ENCODE data around the gene RSL1D1.

Gene RSL1D1

DNA sequence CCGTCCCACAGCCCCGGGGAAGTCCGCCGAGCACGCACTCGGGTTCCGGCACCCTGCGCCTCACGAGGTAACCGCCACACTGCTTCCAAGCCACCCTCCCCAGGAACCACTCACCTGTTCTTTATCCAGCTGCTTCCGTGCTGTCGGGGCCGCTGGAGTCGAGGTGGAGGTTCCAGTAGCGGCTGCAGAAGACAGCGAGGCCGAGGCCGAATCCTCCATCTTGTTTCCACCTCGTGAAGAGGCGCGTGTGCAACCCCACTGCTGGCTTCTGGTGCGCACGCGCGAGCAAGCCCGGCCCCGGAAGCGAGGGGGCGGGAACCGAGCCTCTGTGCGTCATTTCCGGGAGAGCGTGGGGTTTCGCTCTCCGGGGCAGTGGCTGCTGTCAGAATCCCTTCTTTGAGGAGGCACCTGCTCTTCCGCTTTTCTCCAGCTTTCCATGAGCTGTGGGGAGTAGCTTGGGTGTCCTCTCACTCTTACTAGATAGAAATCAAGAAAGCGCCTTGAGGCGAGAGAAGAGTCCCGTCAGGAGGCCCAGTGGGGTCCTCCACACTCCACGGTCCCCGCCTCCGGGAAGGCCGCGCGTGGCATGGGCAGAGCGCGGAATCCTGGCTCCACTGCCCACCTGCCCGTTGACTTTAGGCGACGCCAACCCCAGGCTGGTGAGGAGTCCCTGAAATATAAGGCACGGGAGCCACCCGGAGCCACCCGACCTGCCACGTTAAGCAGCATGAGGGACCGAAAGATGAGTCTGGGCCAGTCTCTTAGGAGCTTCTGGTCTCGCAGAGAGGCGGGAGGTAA lies at the start of gene RSL1D1:
Gene RSL1D1, minus strand, starts transcription at position 249 of the 798 bp plus-strand sequence. Its CDS starts 30 bp downstream, at position 219.
- DNase-seq, result peak; percentile 98

DNA sequence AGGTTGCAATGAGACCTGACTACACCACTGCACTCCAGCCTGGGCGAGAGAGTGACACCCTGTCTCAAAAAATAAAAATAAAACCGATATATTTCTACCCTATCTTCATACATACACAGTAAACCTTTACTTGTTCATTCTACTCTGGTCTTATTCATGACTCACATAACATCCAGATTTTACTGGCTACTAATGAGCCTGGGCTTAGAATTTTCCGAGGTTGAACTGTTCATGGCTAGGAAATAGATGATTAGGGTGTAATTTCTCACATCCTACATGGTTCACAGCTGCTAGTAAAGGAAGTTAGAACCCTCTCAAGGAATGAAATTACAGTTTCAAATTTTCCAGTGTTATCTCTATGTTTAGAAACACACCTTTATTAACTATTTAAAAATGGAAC lies 49.7 kb upstream of the RSL1D1 start:
- no peak for DNase-seq

DNA sequence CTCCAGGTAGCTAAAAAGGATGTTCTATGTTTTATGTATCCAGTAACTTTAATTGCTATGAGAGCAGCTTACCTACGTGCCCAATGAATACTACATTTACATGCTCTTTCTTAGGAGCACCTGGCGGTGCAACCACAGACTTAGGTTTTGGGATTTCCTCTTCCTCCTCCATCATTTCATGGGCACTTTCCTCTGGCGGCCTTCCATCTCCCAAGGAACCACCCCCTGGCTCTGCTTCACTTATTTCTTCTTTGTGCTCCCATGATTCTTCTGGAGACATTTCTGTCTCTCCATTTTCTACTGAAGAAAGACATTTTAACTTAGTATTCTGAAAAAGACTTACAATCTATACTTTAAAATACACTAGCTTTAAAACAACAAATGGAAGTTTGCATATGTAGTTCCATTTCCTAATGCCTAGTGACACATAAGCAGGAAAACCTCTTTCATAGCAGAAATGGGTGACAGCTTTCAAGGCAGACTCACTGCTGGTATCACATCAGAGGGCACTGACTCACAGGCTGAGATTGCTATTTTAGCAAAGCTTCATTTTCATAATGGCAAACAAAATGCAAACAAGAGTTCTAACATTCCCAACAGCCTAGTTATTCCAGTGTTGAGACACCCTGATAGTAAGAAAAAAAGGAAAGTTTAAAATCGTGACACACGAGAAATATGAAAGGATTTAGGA lies 45.3 kb upstream of the RSL1D1 start:
- DNase-seq, result no peak

DNA sequence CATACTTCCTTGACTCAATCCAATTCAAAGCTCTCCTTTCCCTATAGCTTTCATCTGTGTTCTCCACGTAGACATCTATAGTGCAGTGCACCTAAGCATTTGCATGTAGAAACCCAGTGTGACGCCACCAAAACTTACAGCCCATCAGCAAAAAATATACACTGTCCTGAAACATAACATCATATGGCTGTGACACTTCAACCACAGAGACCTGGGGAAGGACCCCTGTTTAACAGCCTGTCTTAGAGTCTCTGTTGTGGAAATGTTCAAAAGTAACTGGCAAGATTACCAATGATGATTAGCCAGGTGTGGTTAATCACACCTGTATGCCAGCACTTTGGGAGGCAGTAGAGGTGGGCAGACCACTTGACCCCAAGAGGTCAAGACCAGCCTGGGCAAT lies 42.2 kb upstream of the RSL1D1 start:
- no peak for DNase-seq

DNA sequence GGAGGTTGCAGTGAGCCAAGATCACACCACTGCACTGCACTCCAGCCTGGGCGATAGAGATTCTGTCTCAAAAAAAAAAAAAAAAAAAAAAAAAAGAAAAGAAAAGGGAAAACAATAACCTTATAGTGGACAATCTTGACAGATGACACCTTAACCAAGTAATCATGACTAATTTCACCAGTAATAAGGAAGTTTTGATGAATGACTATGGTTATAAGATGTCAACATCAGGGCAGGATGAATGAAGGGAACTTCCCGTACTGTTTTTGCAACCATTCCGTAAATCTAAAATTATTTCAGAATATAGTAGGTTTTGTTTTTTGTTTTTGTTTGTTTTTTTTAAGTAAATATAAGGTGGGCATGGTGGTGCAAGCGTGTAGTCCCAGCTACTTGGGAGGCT lies 41.4 kb upstream of the RSL1D1 start:
- no peak for DNase-seq

DNA sequence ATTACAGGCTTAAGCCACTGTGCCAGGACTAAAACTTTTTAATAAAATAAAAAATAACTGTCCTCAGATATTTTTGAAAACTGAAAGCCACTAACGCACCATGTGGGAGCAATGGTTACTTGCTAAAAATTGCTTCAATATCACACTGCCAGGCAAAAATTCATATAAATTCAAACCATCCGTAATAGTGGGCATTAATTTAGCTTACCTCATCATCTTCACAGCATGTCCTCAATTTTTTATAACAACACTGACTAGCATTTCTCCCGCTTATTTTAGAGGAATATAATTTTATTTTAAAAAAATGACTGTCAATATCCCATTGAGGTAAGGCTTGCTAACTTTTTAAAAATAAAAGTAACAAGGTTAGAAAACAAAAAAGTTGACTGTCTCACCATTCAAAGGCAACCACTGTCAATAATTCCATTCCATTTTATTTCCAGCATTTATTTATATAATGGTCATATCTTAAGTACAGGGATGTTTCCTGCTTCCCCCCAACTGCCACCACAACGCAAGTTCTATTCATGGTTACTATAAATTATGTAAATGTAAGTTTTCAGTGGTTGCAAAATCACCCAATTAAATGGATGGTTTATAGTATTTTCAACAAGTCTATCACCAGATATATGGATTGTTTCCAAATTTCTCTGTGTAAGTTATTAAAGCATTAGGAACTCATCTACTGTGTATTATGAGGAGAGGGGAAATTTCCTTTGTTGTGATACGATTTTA lies 39.1 kb upstream of the RSL1D1 start:
- DNase-seq, result no peak

DNA sequence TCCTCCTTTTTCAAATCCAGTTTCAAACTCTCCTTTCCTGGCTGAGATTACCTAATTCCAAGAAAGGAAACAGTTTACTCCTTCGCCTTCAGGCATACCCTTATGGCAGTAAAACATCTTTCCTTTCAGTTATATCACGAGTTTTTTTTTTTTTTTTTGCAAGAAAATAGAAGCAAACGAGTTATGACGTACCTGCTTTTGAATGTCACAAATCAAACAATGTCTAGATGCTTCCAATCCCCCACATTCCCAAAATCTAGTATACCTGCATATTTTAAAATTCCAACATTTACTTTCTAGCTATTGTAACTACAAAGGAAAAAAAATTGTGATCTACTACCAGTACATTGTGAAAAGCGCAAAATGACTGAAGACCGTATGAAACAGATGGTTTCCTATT lies 35.5 kb upstream of the RSL1D1 start:
- DNase-seq, result no peak

DNA sequence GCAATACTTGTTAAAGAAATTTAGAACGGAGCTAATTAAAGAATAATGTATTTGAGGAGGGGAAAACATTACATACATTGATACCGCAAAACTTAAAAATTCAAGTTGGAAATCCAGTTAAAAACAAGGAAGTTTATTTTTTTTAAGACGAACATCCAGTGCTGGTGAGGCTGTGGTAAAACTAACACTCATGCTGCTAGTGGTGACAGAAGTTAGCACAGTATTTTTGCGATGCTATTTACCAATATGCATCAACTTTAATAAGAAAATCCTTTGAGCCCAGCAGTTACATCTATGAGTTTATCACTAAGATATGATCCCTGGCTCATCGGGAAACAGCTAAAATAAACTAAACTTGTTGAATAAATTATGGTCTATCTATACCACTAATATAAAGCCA lies 32.7 kb upstream of the RSL1D1 start:
- no peak for DNase-seq

DNA sequence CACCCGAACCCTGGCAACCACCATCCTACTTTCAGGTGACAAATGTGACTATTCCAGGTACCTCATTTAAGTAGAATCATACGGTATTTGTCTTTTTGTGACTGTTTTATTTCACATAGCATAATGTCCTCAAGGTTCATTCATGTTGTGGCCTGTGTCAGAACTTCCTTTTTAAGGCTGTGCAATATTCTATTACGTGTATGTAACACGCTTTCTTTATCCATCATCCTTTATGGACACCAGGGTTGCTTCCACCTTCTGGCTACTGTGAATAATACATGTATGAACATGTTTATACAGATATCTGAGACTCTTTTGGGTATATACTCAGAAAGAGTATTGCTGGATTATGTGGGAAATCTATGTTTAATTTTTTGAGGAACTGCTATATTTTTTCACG lies 28.7 kb upstream of the RSL1D1 start:
- no peak for DNase-seq

DNA sequence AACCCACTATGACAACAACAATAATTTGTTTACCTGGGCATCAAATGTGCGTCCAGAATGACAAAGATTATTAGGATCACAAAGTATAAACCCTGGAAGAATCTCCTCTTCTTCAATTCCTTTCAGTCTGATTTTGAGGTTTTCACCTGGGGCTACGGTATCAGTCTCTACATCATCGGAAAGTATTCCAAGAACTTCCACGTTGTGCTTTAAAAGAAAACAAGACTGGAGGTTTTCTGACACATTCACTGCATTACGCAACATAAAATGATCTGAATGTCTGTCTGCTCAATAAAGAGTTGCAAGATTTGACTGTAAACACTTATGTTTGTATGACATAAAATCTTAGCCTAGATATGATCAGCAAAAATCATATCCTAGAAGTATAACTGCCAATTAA lies 26.0 kb upstream of the RSL1D1 start:
- DNase-seq, result no peak

DNA sequence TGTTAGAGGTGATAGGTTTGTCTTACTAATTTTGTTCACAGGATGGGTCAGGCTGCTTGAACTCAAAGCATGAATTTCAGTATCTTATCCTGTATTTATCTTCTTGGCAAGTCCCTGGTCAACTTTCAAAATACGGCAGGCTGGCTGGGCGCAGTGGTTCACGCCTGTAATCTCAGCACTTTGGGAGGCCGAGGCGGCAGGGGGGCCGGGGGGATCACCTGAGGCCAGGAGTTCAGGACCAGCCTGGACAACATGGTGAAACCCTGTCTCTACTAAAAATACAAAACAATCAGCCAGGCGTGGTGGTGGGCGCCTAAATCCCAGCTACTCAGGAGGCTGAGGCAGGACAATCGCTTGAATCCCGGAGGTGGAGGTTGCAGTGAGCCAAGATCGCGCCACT lies 25.0 kb upstream of the RSL1D1 start:
- DNase-seq, result no peak

DNA sequence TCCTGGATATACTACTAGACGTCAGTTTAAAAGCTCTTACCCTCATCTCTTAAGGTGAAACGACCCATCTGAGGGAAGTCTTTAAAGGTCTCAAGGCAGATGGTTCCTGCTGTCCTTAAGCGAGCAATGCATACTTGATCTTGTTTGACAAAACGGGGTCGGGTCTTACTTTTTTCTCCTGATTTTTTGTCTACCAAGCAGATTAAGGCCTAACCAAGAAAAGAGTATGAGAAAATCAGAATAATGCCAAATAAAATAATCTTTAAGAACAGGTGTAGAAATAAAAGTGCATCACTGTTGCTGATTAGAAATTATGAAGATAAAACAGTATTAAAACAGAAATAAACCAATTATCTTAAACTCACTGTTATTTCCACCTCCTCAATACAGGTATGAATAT lies 24.4 kb upstream of the RSL1D1 start:
- no peak for DNase-seq

DNA sequence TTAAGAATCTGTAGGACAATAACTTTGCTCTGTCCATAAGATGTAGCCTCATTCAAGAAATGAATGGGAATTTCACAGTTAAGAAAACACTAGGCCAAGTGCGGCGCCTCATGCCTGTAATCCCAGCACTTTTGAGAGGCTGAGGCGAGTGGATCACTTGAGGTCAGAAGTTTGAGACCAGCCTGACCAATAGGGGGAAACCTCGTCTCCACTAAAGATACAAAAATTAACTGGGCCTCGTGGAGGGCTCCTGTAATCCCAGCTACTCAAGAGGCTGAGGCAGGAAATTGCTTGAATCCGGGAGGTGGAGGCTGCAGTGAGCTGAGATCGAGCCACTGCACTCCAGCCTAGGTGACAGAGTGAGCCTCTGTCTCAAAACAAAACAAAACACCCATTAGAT lies 19.9 kb upstream of the RSL1D1 start:
- no peak for DNase-seq

DNA sequence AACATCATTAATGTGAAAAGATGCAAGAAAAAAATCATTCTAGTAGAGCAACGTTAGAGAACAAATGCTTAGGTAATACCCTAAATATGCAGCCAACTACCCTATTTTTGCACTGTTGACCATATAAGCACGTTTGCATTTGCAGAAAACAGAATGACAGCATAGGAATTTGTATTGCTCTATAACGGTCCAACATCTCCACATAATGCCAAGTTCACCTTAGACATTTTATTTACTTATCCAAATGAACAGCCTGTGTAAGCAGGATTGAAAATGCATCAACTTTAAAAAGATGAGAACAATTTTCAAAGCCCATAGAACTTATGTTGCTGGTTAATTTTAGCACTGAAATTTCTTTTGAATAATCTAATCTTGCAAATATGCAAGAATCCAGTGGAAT lies 19.1 kb upstream of the RSL1D1 start:
- DNase-seq, result no peak

DNA sequence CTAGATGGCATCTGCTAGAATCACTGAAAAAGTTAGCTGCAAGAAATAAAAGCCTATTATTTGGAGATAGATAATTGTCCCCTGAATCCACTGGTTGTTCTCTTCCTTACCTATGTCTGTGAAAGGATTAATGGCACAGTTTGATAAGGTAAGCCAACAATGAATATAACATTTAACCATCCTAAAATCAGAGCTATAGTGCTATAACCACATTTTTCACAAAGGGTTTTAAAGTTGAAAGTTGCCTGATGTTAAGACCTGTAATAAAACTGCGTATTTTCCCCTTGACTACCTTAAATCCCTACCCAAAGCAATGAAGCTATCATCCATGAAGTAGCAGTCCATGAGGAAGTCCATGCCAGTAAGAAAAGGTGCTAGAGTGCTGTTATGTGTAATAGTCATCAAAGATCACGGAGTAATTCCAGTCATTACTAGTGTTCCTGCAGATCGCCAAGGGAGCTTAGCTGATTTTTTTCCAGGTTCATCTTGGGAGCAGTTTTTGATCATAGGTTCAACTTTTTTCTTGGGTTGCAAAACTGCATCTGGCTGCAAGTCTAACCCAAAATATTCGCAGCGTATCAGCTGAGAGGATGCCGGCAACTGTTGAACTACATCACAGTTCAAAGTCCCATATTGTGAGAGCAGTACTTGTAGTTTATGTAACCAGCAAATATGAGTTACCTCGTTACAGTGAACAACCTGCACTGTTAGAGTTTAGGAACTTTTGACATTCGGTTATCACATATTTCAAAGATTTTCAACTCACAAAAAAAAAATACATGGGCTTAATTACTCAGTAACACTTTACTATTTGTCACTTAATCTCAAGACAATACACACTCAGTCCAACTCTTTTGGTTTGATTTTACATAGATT lies 18.2 kb upstream of the RSL1D1 start:
- no peak for DNase-seq

DNA sequence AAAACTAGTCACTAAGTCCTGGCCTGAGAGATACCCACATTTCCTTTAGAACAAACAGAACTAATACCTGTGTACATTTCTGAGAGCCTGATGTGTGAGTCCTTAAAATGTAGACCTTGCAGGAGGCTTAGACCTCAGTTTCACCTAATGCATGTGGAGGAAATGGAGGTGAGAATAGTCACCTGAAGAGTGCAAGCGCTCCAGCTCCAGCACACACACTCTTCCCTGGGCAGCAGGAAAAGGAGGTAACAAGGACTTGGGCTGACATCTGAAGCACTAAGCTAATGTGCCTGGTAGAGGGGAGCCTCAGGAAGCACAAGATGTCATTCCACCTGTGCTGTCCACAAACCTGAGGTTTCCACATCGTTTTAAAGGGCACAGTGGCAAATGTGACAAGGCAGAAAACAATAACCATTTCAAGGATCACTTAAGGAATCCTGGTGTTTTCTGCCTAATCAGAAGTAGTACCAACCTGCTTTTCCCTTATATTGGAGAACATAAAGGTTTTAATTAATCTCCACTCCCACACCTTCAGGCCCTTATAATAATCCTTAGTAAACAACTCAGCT lies 17.2 kb upstream of the RSL1D1 start:
- DNase-seq, result no peak

DNA sequence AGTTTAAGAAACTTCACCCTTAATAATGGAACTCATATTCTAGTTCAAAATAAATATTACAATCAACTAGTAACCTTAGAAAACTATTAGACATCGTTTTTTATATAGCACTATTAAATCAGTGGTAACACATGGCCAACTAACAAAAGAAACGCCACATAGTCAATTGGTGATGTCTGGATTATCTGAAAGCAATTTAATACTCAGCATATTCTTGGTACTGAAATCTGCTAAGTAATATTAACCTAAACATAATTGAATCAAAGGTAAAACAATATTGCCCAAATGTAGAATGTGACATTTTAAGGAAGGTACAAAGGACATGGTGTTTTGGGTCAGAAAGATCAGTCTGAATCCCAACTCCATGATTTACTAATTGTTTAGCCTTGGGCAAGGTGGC lies 11.1 kb upstream of the RSL1D1 start:
- no peak for DNase-seq

DNA sequence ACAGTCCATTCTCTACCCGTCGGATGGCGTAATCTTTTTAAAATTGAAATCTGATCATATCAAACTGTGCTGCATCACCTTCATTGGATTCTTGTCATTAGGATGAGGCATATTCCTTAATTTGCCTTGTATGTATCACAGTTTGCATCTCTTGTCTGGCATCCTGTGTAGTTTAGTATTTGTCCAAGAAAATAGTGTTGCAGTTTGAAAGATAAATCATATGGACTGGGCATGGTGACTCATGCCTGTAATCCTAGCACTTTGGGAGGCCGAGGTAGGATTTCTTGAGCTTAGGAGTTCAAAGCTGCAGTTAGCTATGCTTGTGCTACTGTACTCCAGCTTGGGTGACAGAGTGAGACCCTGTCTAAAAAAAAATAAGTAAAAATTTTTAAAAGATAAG lies 5.8 kb upstream of the RSL1D1 start:
- DNase-seq, result no peak

DNA sequence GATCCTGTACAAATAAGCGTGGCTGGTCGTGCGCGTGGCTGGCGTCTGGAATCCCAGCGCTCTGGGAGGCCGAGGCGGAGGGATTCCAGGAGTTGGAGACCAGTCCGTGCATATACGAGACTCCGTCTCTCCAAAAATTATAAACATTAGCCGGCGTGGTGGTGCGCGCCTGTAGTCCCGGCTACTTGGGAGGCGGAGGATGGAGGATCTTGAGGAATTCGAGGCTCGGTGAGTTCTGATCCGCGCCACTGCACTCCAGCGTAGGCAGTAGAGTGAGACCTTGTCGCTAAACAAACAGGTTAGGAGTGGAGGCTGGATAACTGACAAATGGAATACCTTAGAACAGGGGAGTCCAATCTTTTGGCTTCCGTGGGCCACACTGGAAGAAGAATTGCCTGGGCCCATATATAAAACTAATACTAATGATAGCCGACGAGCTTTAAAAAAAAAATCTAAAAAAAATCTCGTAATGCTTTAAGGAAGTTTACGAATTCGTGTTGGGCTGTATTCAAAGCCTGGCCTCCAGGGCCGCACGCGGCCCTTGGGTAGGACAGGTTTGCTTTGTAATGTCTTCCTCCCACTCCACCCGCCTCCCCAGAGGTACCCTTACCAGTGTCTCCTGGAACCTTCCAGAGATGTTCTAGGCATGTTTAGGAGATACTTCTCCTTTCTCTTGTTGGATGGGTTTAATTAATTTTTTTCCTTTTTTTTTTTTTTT lies 909 bp upstream of the RSL1D1 start:
- DNase-seq, result no peak

DNA sequence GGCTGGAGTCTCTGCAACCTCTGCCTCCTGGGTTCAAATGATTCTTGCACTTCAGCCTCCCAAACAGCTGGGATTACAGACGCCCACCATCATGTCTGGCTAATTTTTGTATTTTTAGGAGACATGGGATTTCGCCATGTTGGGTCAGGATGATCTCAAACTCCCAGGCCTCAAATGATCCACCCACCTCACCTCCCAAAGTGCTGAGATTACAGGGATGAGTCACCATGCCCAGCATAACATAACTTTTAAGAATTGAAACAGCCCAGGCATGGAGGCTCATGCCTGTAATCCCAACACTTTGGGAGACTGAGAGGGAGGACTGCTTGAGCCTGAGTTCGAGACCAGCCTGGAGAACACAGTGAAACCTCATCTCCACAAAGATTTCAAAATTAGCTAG lies 2.5 kb downstream of the RSL1D1 start:
- DNase-seq, result no peak

DNA sequence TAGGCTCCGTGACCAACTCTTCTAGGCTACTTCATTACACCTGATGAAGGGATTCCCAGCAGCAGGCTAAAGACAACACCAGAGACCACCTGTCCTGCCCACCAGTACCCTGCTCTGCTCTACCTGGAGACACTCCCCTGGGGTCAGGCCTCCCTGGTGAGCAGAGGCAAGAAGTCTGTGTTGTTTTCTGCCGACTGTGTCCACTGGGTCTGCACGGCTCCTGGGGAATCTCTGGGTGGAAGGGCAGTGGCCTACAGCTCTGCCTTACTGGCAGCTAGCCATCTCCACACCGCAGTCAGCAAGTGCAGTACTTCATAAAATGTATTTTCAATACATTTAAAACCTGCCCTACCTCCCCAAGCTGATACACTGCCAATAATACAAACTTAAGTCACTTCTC lies 6.8 kb downstream of the RSL1D1 start:
- no peak for DNase-seq

DNA sequence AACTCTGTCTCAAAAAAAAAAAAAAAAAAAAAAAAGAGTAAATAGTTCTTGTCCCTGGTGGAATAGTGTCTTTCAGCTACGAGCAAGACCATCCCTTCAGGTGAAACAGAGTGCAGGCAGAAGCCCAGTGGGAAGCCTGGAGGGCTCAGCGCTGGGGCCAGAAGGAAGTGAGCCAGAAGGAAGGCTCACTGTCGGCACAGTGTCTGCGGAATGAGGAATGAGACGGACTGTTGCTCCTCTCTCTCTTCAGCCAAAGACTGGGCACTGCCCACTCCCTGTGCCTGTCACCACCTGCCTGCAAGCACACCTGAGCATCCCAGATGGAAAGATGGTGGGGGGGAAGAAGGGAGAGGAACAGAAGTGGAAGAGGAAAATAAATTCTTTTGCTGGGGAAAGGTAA lies 7.5 kb downstream of the RSL1D1 start:
- DNase-seq, result no peak

All from right forelimb (tissue), 1 donor.